Effector memory CD4-positive, alpha-beta T cell (primary cell): Measurements from ENCODE around the gene CADM1.

Source experiments
- DNase-seq, 3 donors: peaks; one replicate each; pipeline ENCODE4 v3.0.0-alpha.2; 2020
- H3K27ac ChIP-seq: 2 replicates; pipeline ENCODE4 v1.7.0; 2013; ENCODE audit warnings: mild to moderate bottlenecking, low read length, moderate library complexity; ENCODE audit not compliant: insufficient read depth, poor library complexity, severe bottlenecking
- H3K27me3 ChIP-seq: replicated peaks from 2 replicates; pipeline ENCODE4 v1.7.0; 2013; ENCODE audit warnings: mild to moderate bottlenecking, low read length; ENCODE audit not compliant: insufficient read depth, control insufficient read depth, poor library complexity, severe bottlenecking
- H3K36me3 ChIP-seq: 2 replicates; pipeline ENCODE4 v1.7.0; 2013; ENCODE audit warnings: mild to moderate bottlenecking, low read length, moderate library complexity; ENCODE audit not compliant: control insufficient read depth, insufficient read depth
- H3K4me1 ChIP-seq: 2 replicates; pipeline ENCODE4 v1.7.0; 2013; ENCODE audit warnings: low read length, mild to moderate bottlenecking; ENCODE audit not compliant: control insufficient read depth, insufficient read depth, poor library complexity, severe bottlenecking
- H3K4me3 ChIP-seq: 2 replicates; pipeline ENCODE4 v1.7.0; 2013; ENCODE audit warnings: low read length, low read depth, mild to moderate bottlenecking; ENCODE audit not compliant: insufficient read depth, poor library complexity, severe bottlenecking
- H3K9me3 ChIP-seq: 2 replicates; pipeline ENCODE4 v1.7.0; 2013; ENCODE audit warnings: mild to moderate bottlenecking, low read length, moderate library complexity; ENCODE audit not compliant: control insufficient read depth

The CADM1 gene

DNA sequence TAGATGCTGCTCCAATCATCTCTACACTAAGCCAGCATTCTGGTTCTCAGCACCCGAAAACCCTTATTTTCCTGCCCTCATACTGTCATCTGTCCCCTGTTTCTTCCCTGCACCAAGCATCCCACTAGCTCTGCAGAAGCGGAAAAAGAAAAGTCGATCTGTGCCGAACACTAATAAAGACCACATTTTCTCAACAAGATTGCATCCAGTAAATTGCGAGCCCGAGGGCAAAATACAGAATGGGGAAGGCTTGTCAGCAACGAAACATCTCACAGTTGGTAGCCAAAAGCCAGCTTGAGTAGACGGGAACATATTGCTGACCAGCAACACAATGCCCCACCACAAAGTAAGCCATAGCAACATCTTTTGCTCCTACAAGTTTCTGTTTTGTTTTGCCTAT is 227.4 kb downstream of the CADM1 start:
- no peak overlapping the region for H3K27ac ChIP-seq
- H3K4me3 ChIP-seq = no peak overlapping the region
- no peak for DNase-seq
- no peaks in the 10 kb centered on the region for H3K9me3 ChIP-seq
- peaks cover 3% of the 10 kb centered on the region for H3K27me3 ChIP-seq
- H3K36me3 ChIP-seq = no peaks in the 10 kb centered on the region
- no peaks in the 10 kb centered on the region for H3K4me1 ChIP-seq

DNA sequence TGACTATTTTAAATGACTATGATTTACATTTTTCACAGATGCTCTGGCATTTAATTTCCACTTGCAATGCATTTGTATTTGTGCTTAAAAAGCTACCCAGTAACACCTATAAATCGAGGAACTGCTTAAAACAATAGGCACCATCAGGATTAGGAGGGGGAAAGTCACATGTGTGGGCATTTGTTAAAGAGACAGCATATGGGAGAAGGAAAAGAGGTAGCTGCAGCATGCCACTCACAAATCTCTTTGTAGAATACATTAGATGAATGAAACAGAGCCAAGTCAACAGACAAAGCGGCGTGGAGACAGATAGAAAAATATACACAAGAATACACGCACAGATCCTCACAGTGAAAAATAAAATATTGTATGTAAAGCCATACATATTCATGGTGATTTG is 228.0 kb downstream of the CADM1 start:
- no peaks in the 10 kb centered on the region for H3K9me3 ChIP-seq
- no peaks in the 10 kb centered on the region for H3K36me3 ChIP-seq
- H3K27me3 ChIP-seq = peaks cover 3% of the 10 kb centered on the region
- no peak overlapping the region for H3K27ac ChIP-seq
- H3K4me3 ChIP-seq = no peak overlapping the region
- no peak for DNase-seq
- H3K4me1 ChIP-seq = no peaks in the 10 kb centered on the region

DNA sequence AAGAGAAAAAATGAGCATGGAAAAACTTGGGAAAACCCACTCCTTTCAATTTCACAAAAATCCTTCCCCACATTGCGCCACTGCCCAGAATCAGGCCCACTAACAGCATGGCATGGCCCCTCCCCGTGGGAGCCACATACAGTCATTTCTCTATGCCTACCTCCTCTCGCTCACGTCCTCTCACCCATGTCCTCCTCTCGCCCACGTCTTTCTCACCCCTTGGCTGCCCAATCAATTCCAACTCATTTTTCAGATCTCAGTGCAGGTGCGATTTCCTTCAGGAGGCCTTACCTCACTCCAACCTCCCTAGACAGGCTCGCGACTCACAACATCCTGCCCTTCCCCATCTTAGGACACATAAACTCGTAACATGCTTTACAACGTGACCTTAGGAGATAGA is 229.2 kb downstream of the CADM1 start:
- H3K27me3 ChIP-seq = peaks cover 3% of the 10 kb centered on the region

DNA sequence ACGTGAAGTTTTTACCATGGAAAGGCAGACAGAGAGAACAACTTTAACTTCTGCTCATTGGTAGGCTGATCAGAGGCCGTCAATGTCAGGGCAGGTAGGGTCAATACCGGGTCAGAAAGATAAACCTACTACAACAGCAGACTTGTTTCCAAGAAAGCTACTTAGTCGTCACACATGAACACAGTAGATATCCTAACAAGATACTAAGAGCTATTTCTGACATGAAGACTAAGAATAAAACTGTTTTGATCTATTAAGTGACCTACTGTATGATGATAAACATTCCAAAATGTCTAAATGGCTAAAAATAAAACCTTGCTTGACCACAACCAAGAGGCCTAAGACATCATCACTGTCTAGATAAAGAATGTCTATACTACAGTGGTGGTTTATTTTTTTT is 231.3 kb downstream of the CADM1 start:
- no peaks in the 10 kb centered on the region for H3K4me1 ChIP-seq
- no peaks in the 10 kb centered on the region for H3K9me3 ChIP-seq
- H3K4me3 ChIP-seq = no peak overlapping the region
- no peak for DNase-seq
- no peak overlapping the region for H3K27ac ChIP-seq
- peaks cover 3% of the 10 kb centered on the region for H3K27me3 ChIP-seq
- no peaks in the 10 kb centered on the region for H3K36me3 ChIP-seq

More for the DNA sequence above, 229.2 kb downstream of the CADM1 start:
- H3K27ac ChIP-seq = no peak overlapping the region
- no peaks in the 10 kb centered on the region for H3K9me3 ChIP-seq
- DNase-seq = no peak
- H3K4me1 ChIP-seq = no peaks in the 10 kb centered on the region
- no peaks in the 10 kb centered on the region for H3K36me3 ChIP-seq
- H3K4me3 ChIP-seq = no peak overlapping the region

- no peak overlapping the region for H3K4me3 ChIP-seq
- H3K9me3 ChIP-seq = no peaks in the 10 kb centered on the region
- no peak overlapping the region for H3K27ac ChIP-seq
- DNase-seq = no peak
- H3K27me3 ChIP-seq = peaks cover 3% of the 10 kb centered on the region
- H3K36me3 ChIP-seq = no peaks in the 10 kb centered on the region
- H3K4me1 ChIP-seq = no peaks in the 10 kb centered on the region
Observed at GRCh38 chr11:115271643-115272042, 232.6 kb downstream of the CADM1 start.

GRCh38 chr11:115269191-115269950 is 234.8 kb downstream of the CADM1 start:
- Histone ChIP-seq H3K9me3 (no peaks in the 10 kb centered on the region), H3K36me3 (no peaks in the 10 kb centered on the region), H3K27me3 (peaks cover 3% of the 10 kb centered on the region), H3K4me3 (no peak overlapping the region), H3K27ac (no peak overlapping the region), H3K4me1 (no peaks in the 10 kb centered on the region)
- DNase-seq = no peak

- no peak overlapping the region for H3K27ac ChIP-seq
Observed at GRCh38 chr11:115267871-115268270, 236.3 kb downstream of the CADM1 start.

GRCh38 chr11:115267238-115267781 is 236.9 kb downstream of the CADM1 start:
- no peak for DNase-seq
- Histone ChIP-seq H3K27ac (no peak overlapping the region), H3K9me3 (no peaks in the 10 kb centered on the region)

More at GRCh38 chr11:115267871-115268270, 236.3 kb downstream of the CADM1 start:
- Histone ChIP-seq H3K4me3 (no peak overlapping the region), H3K36me3 (no peaks in the 10 kb centered on the region), H3K9me3 (no peaks in the 10 kb centered on the region), H3K4me1 (no peaks in the 10 kb centered on the region), H3K27me3 (no peaks in the 10 kb centered on the region)
- DNase-seq = no peak

DNA sequence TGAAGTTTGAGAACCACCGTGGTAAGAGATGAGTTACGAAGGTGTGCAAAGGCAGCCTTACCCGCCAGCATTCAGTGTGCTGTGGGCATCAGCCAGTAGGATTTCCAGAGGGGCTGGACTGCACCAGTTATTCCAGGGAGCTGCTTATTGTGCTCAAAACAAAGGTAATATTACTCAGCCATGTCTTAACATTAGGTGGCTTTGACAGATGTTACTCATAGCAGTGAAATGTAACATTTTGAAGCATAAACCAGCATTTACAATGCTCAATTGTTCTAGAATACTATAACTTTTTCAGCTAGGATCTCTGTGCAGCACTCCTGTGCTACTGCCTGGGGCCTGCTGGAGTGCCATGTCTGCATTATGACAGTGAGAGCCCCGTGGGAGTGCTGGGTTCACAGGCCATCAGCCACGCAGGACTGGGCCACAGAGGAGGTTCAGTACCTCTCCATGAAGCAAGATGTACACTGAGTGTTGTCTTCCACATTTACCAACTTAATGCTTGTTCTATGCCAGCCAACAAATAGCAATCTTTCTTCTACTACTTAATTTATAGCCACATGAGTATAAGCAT is 238.1 kb downstream of the CADM1 start:
- Histone ChIP-seq H3K27ac (no peak overlapping the region), H3K9me3 (no peaks in the 10 kb centered on the region), H3K4me3 (no peak overlapping the region), H3K36me3 (no peaks in the 10 kb centered on the region), H3K27me3 (no peaks in the 10 kb centered on the region), H3K4me1 (no peaks in the 10 kb centered on the region)
- DNase-seq = no peak

More at GRCh38 chr11:115267238-115267781, 236.9 kb downstream of the CADM1 start:
- Histone ChIP-seq H3K27me3 (no peaks in the 10 kb centered on the region), H3K36me3 (no peaks in the 10 kb centered on the region), H3K4me1 (no peaks in the 10 kb centered on the region), H3K4me3 (no peak overlapping the region)
